H9 (cell line): ENCODE data around the gene FAM13C. TPM values are rescaled to one million over a fixed set of nuclear protein-coding genes. Genes with fewer than 3 reads are reported as not detected.

Experiments
- DNase-seq: peaks from one replicate; pipeline ENCODE4 v3.0.0-alpha.2; 2017
- H2AFZ ChIP-seq: one replicate; pipeline ENCODE4 v1.6.1; 2013; ENCODE audit warnings: mild to moderate bottlenecking, low read length, control low read depth, moderate library complexity
- H2AK5ac ChIP-seq: 2 replicates; pipeline ENCODE4 v1.6.1; 2013; ENCODE audit warnings: low read length, control low read depth, mixed read lengths; ENCODE audit not compliant: insufficient read length
- H2BK120ac ChIP-seq: one replicate; pipeline ENCODE4 v1.6.1; 2013; ENCODE audit warnings: low read depth, mild to moderate bottlenecking, low read length, control low read depth, inconsistent platforms; ENCODE audit not compliant: poor library complexity, severe bottlenecking
- H2BK12ac ChIP-seq: 2 replicates; pipeline ENCODE4 v1.6.1; 2013; ENCODE audit warnings: low read length, control low read depth, mixed read lengths, low read depth; ENCODE audit not compliant: insufficient read length
- H2BK15ac ChIP-seq: 2 replicates; pipeline ENCODE4 v1.6.1; 2013; ENCODE audit warnings: low read depth, low read length, control low read depth
- H2BK20ac ChIP-seq: one replicate; pipeline ENCODE4 v1.6.1; 2013; ENCODE audit warnings: low read depth, mild to moderate bottlenecking, low read length, control low read depth, inconsistent platforms; ENCODE audit not compliant: poor library complexity, severe bottlenecking
- H2BK5ac ChIP-seq: 2 replicates; pipeline ENCODE4 v1.6.1; 2013; ENCODE audit warnings: low read length, control low read depth, mixed read lengths; ENCODE audit not compliant: insufficient read length
- H3K14ac ChIP-seq: 2 replicates; pipeline ENCODE4 v1.6.1; 2013; ENCODE audit warnings: low read length, control low read depth; ENCODE audit not compliant: insufficient read depth
- H3K18ac ChIP-seq: 2 replicates; pipeline ENCODE4 v1.6.1; 2013; ENCODE audit warnings: low read depth, mild to moderate bottlenecking, mixed read lengths, low read length, control low read depth; ENCODE audit not compliant: insufficient read length
- H3K23ac ChIP-seq: 2 replicates; pipeline ENCODE4 v1.6.1; 2013; ENCODE audit warnings: low read length, control low read depth, mixed read lengths, low read depth; ENCODE audit not compliant: insufficient read length
- H3K23me2 ChIP-seq: 2 replicates; pipeline ENCODE4 v1.6.1; 2013; ENCODE audit warnings: low read depth, mild to moderate bottlenecking, mixed read lengths, low read length, control low read depth; ENCODE audit not compliant: insufficient read length, poor library complexity, severe bottlenecking
- H3K27ac ChIP-seq: 2 replicates; pipeline ENCODE4 v1.5.1; 2013; ENCODE audit warnings: low read length, control low read depth, mixed read lengths, low read depth; ENCODE audit not compliant: insufficient read length
- H3K27me3 ChIP-seq: 2 replicates; pipeline ENCODE4 v1.6.1; 2013; ENCODE audit warnings: low read length, control low read depth, inconsistent platforms; ENCODE audit not compliant: insufficient read depth
- H3K4ac ChIP-seq: 2 replicates; pipeline ENCODE4 v1.6.1; 2013; ENCODE audit warnings: low read depth, mild to moderate bottlenecking, control low read depth, inconsistent platforms, low read length, moderate library complexity
- H3K4me1 ChIP-seq: 2 replicates; pipeline ENCODE4 v1.6.1; 2013; ENCODE audit warnings: low read length, control low read depth, inconsistent platforms; ENCODE audit not compliant: insufficient read depth
- H3K4me2 ChIP-seq: 2 replicates; pipeline ENCODE4 v1.6.1; 2013; ENCODE audit warnings: low read length, control low read depth, mixed read lengths; ENCODE audit not compliant: insufficient read length, insufficient read depth
- H3K56ac ChIP-seq: 2 replicates; pipeline ENCODE4 v1.6.1; 2013; ENCODE audit warnings: low read depth, mild to moderate bottlenecking, mixed read lengths, low read length, control low read depth; ENCODE audit not compliant: insufficient read length
- H3K79me1 ChIP-seq: 2 replicates; pipeline ENCODE4 v1.6.1; 2013; ENCODE audit warnings: low read depth, mild to moderate bottlenecking, moderate library complexity, low read length, control low read depth, inconsistent platforms; ENCODE audit not compliant: insufficient read depth, poor library complexity, severe bottlenecking
- H3K79me2 ChIP-seq: 2 replicates; pipeline ENCODE4 v1.6.1; 2013; ENCODE audit warnings: low read length, control low read depth, inconsistent platforms; ENCODE audit not compliant: insufficient read depth
- H3K9ac ChIP-seq: 2 replicates; pipeline ENCODE4 v1.6.1; 2013; ENCODE audit warnings: low read length, control low read depth, mixed read lengths; ENCODE audit not compliant: insufficient read length; ENCODE audit errors: extremely low read depth
- H3K9me3 ChIP-seq: one replicate; pipeline ENCODE4 v1.6.1; 2013; ENCODE audit warnings: low read depth, low read length, inconsistent platforms; ENCODE audit not compliant: control insufficient read depth
- H3T11ph ChIP-seq: one replicate; pipeline ENCODE4 v1.6.1; 2013; ENCODE audit warnings: mild to moderate bottlenecking, low read length, control low read depth, inconsistent platforms
- H4K20me1 ChIP-seq: one replicate; pipeline ENCODE4 v1.6.1; 2013; ENCODE audit not compliant: control insufficient read depth, insufficient read length, insufficient read depth
- H4K5ac ChIP-seq: 2 replicates; pipeline ENCODE4 v1.6.1; 2013; ENCODE audit warnings: low read depth, mild to moderate bottlenecking, mixed read lengths, low read length, control low read depth; ENCODE audit not compliant: insufficient read length
- H4K8ac ChIP-seq: replicated peaks from 2 replicates; pipeline ENCODE4 v1.6.1; 2013; ENCODE audit warnings: low read length, control low read depth, mixed read lengths, low read depth; ENCODE audit not compliant: insufficient read length
- H4K91ac ChIP-seq: 2 replicates; pipeline ENCODE4 v1.6.1; 2013; ENCODE audit warnings: low read depth, mild to moderate bottlenecking, moderate library complexity, mixed read lengths, low read length, control low read depth; ENCODE audit not compliant: insufficient read length
- H3K27ac Mint-ChIP-seq, 3 experiments: 2 replicates in 2 of 3; 3 replicates in 1 of 3; pipeline ENCODE4 v1.8.0; 2020 to 2021; ENCODE audit warnings: mixed read lengths in 3 of 3, mild to moderate bottlenecking in 1 of 3, moderate library complexity in 1 of 3
- H3K27me3 Mint-ChIP-seq: 2 replicates; pipeline ENCODE4 v1.8.0; 2021; ENCODE audit warnings: low read depth, mild to moderate bottlenecking, moderate library complexity, mixed read lengths
- H3K36me3 Mint-ChIP-seq, 3 experiments: 2 replicates in 2 of 3; 3 replicates in 1 of 3; pipeline ENCODE4 v1.8.0; 2020 to 2021; ENCODE audit warnings: low read depth in 3 of 3, mixed read lengths in 3 of 3; ENCODE audit not compliant: insufficient read depth in 1 of 3
- H3K4me1 Mint-ChIP-seq, 2 experiments: 2 replicates each; pipeline ENCODE4 v1.8.0; 2020; ENCODE audit warnings: mixed read lengths in 2 of 2
- H3K4me3 Mint-ChIP-seq, 2 experiments: 2 replicates in 1 of 2; 3 replicates in 1 of 2; pipeline ENCODE4 v1.8.0; 2020 to 2021; ENCODE audit warnings: mild to moderate bottlenecking in 2 of 2, mixed read lengths in 2 of 2, moderate library complexity in 1 of 2
- H3K9me3 Mint-ChIP-seq, 2 experiments: 2 replicates in 1 of 2; 3 replicates in 1 of 2; pipeline ENCODE4 v1.8.0; 2020; ENCODE audit warnings: mild to moderate bottlenecking in 2 of 2, mixed read lengths in 2 of 2, moderate library complexity in 1 of 2
- CTCF ChIP-seq: fragments of 200-600 bp; sonication (generic); conservative IDR thresholded peaks from 3 replicates; pipeline ENCODE4 v1.8.0; 2021; ENCODE audit warnings: antibody characterized with exemption, mild to moderate bottlenecking
- WGBS: extraction: QIAGEN DNeasy Blood & Tissue Kit; methylation state at CpG from one replicate; pipeline ENCODE4 v1.1.7; 2013; ENCODE audit warnings: missing lambda C conversion rate, low lambda C conversion rate, mixed read lengths; ENCODE audit not compliant: insufficient read length; ENCODE audit errors: extremely low coverage; 5-methylcytosine and 5-hydroxymethylcytosine counted together
- total RNA-seq: library from RNA; stranded (reverse); gene quantifications from 2 replicates; pipeline ENCODE4 v1.2.1, GENCODE V29; 2021

The FAM13C gene
- total RNA-seq, 1 experiment from 2014 or later, result 0.31 TPM

GRCh38 chr10:59283456-59284091 lies 78.8 kb downstream of the FAM13C start:
- Histone ChIP-seq H2BK12ac (no peak overlapping the region), H3K18ac (no peak overlapping the region), H3K56ac (no peak overlapping the region), H3K4ac (no peak overlapping the region), H2BK120ac (no peak overlapping the region), H3K9ac (no peak overlapping the region), H3K27me3 (no peaks in the 10 kb centered on the region), H3K4me1 (no peaks in the 10 kb centered on the region; the same call in 1 of the 2 replicates), H2AK5ac (no peak overlapping the region), H3K27ac (no peak overlapping the region), H3K9me3 (no peaks in the 10 kb centered on the region), H4K8ac (no peak overlapping the region), H3K79me1 (no peaks in the 10 kb centered on the region), H3K23ac (no peak overlapping the region), H4K91ac (no peak overlapping the region), H3K79me2 (no peaks in the 10 kb centered on the region), H3K14ac (no peak overlapping the region; the same call in 1 of the 2 replicates), H3K4me2 (no peak overlapping the region), H2BK20ac (no peak overlapping the region), H2AFZ (peak overlapping the region; percentile 36), H4K5ac (no peak overlapping the region), H4K20me1 (no peaks in the 10 kb centered on the region), H2BK15ac (no peak overlapping the region), H2BK5ac (no peak overlapping the region), H3K23me2 (no peaks in the 10 kb centered on the region), H3T11ph (no peak overlapping the region)
- no peak for DNase-seq
- peak overlapping the region in 1 of 3 experiments; percentile 79; a peak in 2 of 7 replicates for H3K27ac Mint-ChIP-seq
- H3K9me3 Mint-ChIP-seq, result peaks cover 0 to 3% of the 10 kb centered on the region in 2 experiments; a peak in 1 of 5 replicates
- H3K27me3 Mint-ChIP-seq, result no peaks in the 10 kb centered on the region
- H3K4me1 Mint-ChIP-seq, result peaks cover 18% of the 10 kb centered on the region in 2 experiments
- no peaks in the 10 kb centered on the region for H3K36me3 Mint-ChIP-seq
- no peak overlapping the region for H3K4me3 Mint-ChIP-seq
- no peak for TF ChIP-seq CTCF
- no CpG with 5 or more reads among the region's 9 CpGs for WGBS
